Sigmoid colon (tissue), 7 donors: ENCODE measurements around the gene FUT3. TPM values are rescaled to one million over a fixed set of nuclear protein-coding genes. Genes with fewer than 3 reads are reported as not detected.
A peak's percentile ranks its signal among the peaks of the same experiment; 100 is the strongest.

Experiments
- DNase-seq: peaks from one replicate; pipeline ENCODE4 v3.0.0-alpha.2; 2019
- H3K27ac ChIP-seq, 4 donors: fragments of 200-600 bp; sonication (generic); one replicate each; pipeline ENCODE4 v1.5.1; 2016 to 2019; ENCODE audit warnings: mild to moderate bottlenecking in 1 of 4
- H3K27me3 ChIP-seq, 3 donors: fragments of 200-600 bp; sonication (generic); one replicate each; pipeline ENCODE4 v1.5.1; 2019; ENCODE audit warnings: mild to moderate bottlenecking in 1 of 3
- H3K36me3 ChIP-seq, 4 donors: fragments of 200-600 bp; sonication (generic); one replicate each; pipeline ENCODE4 v1.5.1; 2016 to 2019
- H3K4me1 ChIP-seq, 4 donors: fragments of 200-600 bp; sonication (generic); one replicate each; pipeline ENCODE4 v1.5.1; 2017 to 2019
- H3K4me3 ChIP-seq, 4 donors: fragments of 200-600 bp; sonication (generic); one replicate each; pipeline ENCODE4 v1.5.1; 2017 to 2019; ENCODE audit warnings: mild to moderate bottlenecking in 2 of 4, moderate library complexity in 1 of 4
- H3K9me3 ChIP-seq, 4 donors: fragments of 200-600 bp in 3 of 4; sonication (generic) in 3 of 4; one replicate each; pipeline versions ENCODE4 v1.5.1 to v1.6.1; 2013 to 2019
- CTCF ChIP-seq, 4 experiments: fragments of 450-650 bp in 3 of 4; fragments of 200-600 bp in 1 of 4; IDR thresholded peaks; one replicate each; pipeline ENCODE4 v1.5.1; 2016 to 2019; ENCODE audit warnings: antibody characterized with exemption in 4 of 4, mild to moderate bottlenecking in 3 of 4, moderate library complexity in 2 of 4
- EP300 ChIP-seq, 4 donors: sonication (generic); formaldehyde crosslinking; IDR thresholded peaks; one replicate each; pipeline ENCODE4 v1.6.1; 2017; ENCODE audit warnings: antibody characterized with exemption in 4 of 4
- POLR2A ChIP-seq, 2 donors: fragments of 450-650 bp; IDR thresholded peaks; one replicate each; pipeline ENCODE4 v1.6.1; 2016; ENCODE audit warnings: antibody characterized with exemption in 2 of 2, mild to moderate bottlenecking in 2 of 2, moderate library complexity in 2 of 2
- POLR2AphosphoS5 ChIP-seq, 4 donors: sonication (generic); formaldehyde crosslinking; IDR thresholded peaks; one replicate each; pipeline ENCODE4 v1.6.1; 2017; ENCODE audit warnings: antibody characterized with exemption in 4 of 4
- WGBS, 2 donors: extraction: QIAGEN DNeasy Blood & Tissue Kit; methylation state at CpG; one replicate each; pipeline ENCODE4 v1.1.7; 2013; 5-methylcytosine and 5-hydroxymethylcytosine counted together
- intact Hi-C: fragments of 100-400 bp; cut with DNase I; formaldehyde crosslinking; loops from one replicate; pipeline ENCODE4 v1.15.1; 2023
- polyA plus RNA-seq, 3 donors: library from polyadenylated mRNA; stranded (reverse); fragments of 200-250 nt; gene quantifications; one replicate each; pipeline ENCODE4 v1.2.3, GENCODE V29; 2013
- total RNA-seq, 4 donors: library from RNA; depleted of rRNA; stranded (reverse); fragments of >200 nt; gene quantifications; one replicate each; pipeline ENCODE4 v1.1.0, GENCODE V29; 2016
- donor health status: healthy with polysubstance abuse.
- donor health status: Bipolar disorder and iron deficiency.
- donor health status: healthy.

The FUT3 gene
- total and polyA plus RNA-seq, 7 donors = 0.83 to 168 (median 29.5) TPM; not detected in 3

GRCh38 chr19:5804516-5805461 lies 46.5 kb downstream of the FUT3 start, which contains the start of gene NRTN:
NRTN (plus strand) TSS chr19:5805067; CDS start chr19:5824166, 19,099 bp downstream.
- WGBS, 2 donors = 2% methylated on average over 106 of the region's 107 CpGs
- Histone ChIP-seq H3K27ac (peak within 1 kb of the TSS; percentile 84 to 91 (median 90)), H3K9me3 (no peaks in the 10 kb centered on the region), H3K27me3 (peaks cover 0 to 29% (median 18%) of the 10 kb centered on the region in 3 donors), H3K4me3 (peak within 1 kb of the TSS; percentile 55 to 68 (median 66)), H3K36me3 (no peaks in the 10 kb centered on the region), H3K4me1 (peaks cover 0 to 30% (median 25%) of the 10 kb centered on the region in 4 donors)
- TF ChIP-seq POLR2AphosphoS5 (IDR thresholded peaks at IDR 0.05) = peak in 1 of 4 donors; percentile 40
- no peak for TF ChIP-seq CTCF (IDR thresholded peaks at IDR 0.05)
- intact Hi-C loops = loop anchor here (1.0 to 10.0 kb wide), 4 partner anchors 88 to 320 kb away; no protein-coding TSS in a partner anchor
- DNase-seq = peak; percentile 71

GRCh38 chr19:5803752-5804515 lies 47.3 kb downstream of the FUT3 start:
- TF ChIP-seq CTCF (IDR thresholded peaks at IDR 0.05) (peak; percentile 92 to 97 (median 96)), POLR2AphosphoS5 (IDR thresholded peaks at IDR 0.05) (peak in 3 of 4 donors; percentile 29 to 35 (median 30)), POLR2A (IDR thresholded peaks at IDR 0.05) (no peak), EP300 (IDR thresholded peaks at IDR 0.05) (no peak)
- peak overlapping the region; percentile 15 to 68 (median 66) for H3K4me3 ChIP-seq
- H3K36me3 ChIP-seq = no peaks in the 10 kb centered on the region
- H3K9me3 ChIP-seq = no peaks in the 10 kb centered on the region
- peaks cover 0 to 30% (median 25%) of the 10 kb centered on the region in 4 donors for H3K4me1 ChIP-seq
- peak; percentile 95 for DNase-seq
- 1% methylated on average over 54 of the region's 54 CpGs for WGBS, 2 donors
- peaks cover 0 to 29% (median 18%) of the 10 kb centered on the region in 3 donors for H3K27me3 ChIP-seq
- H3K27ac ChIP-seq = peak overlapping the region; percentile 77 to 90 (median 84)
- intact Hi-C loops = loop anchor here (1.0 to 10.0 kb wide), 4 partner anchors 88 to 321 kb away; no protein-coding TSS in a partner anchor

GRCh38 chr19:5803441-5803751 lies 47.9 kb downstream of the FUT3 start:
- no peaks in the 10 kb centered on the region for H3K9me3 ChIP-seq
- DNase-seq = peak; percentile 65
- H3K27me3 ChIP-seq = peaks cover 0 to 29% (median 18%) of the 10 kb centered on the region in 3 donors
- H3K4me3 ChIP-seq = peak overlapping the region in 3 of 4 donors; percentile 32 to 68 (median 65)
- H3K4me1 ChIP-seq = peaks cover 0 to 30% (median 25%) of the 10 kb centered on the region in 4 donors
- TF ChIP-seq POLR2A (IDR thresholded peaks at IDR 0.05) = no peak
- no peak for TF ChIP-seq POLR2AphosphoS5 (IDR thresholded peaks at IDR 0.05)
- TF ChIP-seq CTCF (IDR thresholded peaks at IDR 0.05) = no peak
- TF ChIP-seq EP300 (IDR thresholded peaks at IDR 0.05) = no peak
- WGBS, 2 donors = 5 to 9% methylated on average over 8 of the region's 8 CpGs
- no peaks in the 10 kb centered on the region for H3K36me3 ChIP-seq
- peak overlapping the region in 3 of 4 donors; percentile 12 to 89 (median 77) for H3K27ac ChIP-seq
- intact Hi-C loops = loop anchor here (5.0 to 10.0 kb wide), 2 partner anchors 164 to 321 kb away; no protein-coding TSS in a partner anchor

- 18 to 35% methylated on average over 33 of the region's 33 CpGs for WGBS, 2 donors
- Histone ChIP-seq H3K9me3 (no peaks in the 10 kb centered on the region), H3K4me3 (no peak overlapping the region), H3K4me1 (peaks cover 0 to 30% (median 25%) of the 10 kb centered on the region in 4 donors), H3K27ac (no peak overlapping the region), H3K36me3 (no peaks in the 10 kb centered on the region), H3K27me3 (peaks cover 0 to 29% (median 18%) of the 10 kb centered on the region in 3 donors)
- TF ChIP-seq CTCF (IDR thresholded peaks at IDR 0.05) (no peak), POLR2AphosphoS5 (IDR thresholded peaks at IDR 0.05) (no peak), POLR2A (IDR thresholded peaks at IDR 0.05) (no peak), EP300 (IDR thresholded peaks at IDR 0.05) (no peak)
- peak; percentile 65 for DNase-seq
- intact Hi-C loops = loop anchor here (5.0 to 10.0 kb wide), 2 partner anchors 165 to 323 kb away; no protein-coding TSS in a partner anchor
Measured at GRCh38 chr19:5801796-5802619, 49.2 kb downstream of the FUT3 start.
